Astrocyte (in vitro differentiated cells and primary cell): ENCODE results near the gene RIMBP2. TPM values are rescaled to one million over a fixed set of nuclear protein-coding genes. Genes with fewer than 3 reads are reported as not detected.
A peak's percentile ranks its signal among the peaks of the same experiment; 100 is the strongest.

Experiments
- DNase-seq: peaks from one replicate; pipeline ENCODE4 v3.0.0-alpha.2; 2010; ENCODE audit warnings: low read depth
- FAIRE-seq: peaks from 2 replicates; lab custom pipeline; 2011; peaks lifted over from hg19 to GRCh38; lab: Jason Lieb, UNC
- H2AFZ ChIP-seq: 2 replicates; pipeline ENCODE4 v1.6.0; 2012; ENCODE audit warnings: low read depth, low read length, inconsistent platforms
- H3K27ac ChIP-seq: 2 replicates; pipeline ENCODE4 v1.5.1; 2011; ENCODE audit warnings: low read depth, low read length, inconsistent platforms
- H3K27me3 ChIP-seq: 2 replicates; pipeline ENCODE4 v1.6.0; 2011; ENCODE audit warnings: low read length, inconsistent platforms; ENCODE audit not compliant: insufficient read depth
- H3K36me3 ChIP-seq: 2 replicates; pipeline ENCODE4 v1.5.1; 2011; ENCODE audit warnings: low read length, inconsistent platforms; ENCODE audit not compliant: insufficient read depth
- H3K4me1 ChIP-seq: 2 replicates; pipeline ENCODE4 v1.5.1; 2011; ENCODE audit warnings: low read length, inconsistent platforms; ENCODE audit not compliant: insufficient read depth
- H3K4me2 ChIP-seq: 2 replicates; pipeline ENCODE4 v1.6.0; 2012; ENCODE audit warnings: low read length, inconsistent platforms
- H3K4me3 ChIP-seq: 2 replicates; pipeline ENCODE4 v1.5.1; 2011; ENCODE audit warnings: low read depth, mild to moderate bottlenecking, low read length, inconsistent platforms; ENCODE audit not compliant: insufficient read depth
- H3K79me2 ChIP-seq: 2 replicates; pipeline ENCODE4 v1.6.0; 2012; ENCODE audit warnings: mild to moderate bottlenecking, low read length, inconsistent platforms; ENCODE audit not compliant: insufficient read depth
- H3K9ac ChIP-seq: 2 replicates; pipeline ENCODE4 v1.6.0; 2012; ENCODE audit warnings: mild to moderate bottlenecking, low read length, inconsistent platforms
- H3K9me3 ChIP-seq: 2 replicates; pipeline ENCODE4 v1.5.1; 2012; ENCODE audit warnings: low read depth, mild to moderate bottlenecking, low read length, inconsistent platforms; ENCODE audit not compliant: insufficient read depth
- H4K20me1 ChIP-seq: 2 replicates; pipeline ENCODE4 v1.6.0; 2012; ENCODE audit warnings: low read length, inconsistent platforms; ENCODE audit not compliant: insufficient read depth
- H3K27ac Mint-ChIP-seq: one replicate; pipeline ENCODE4 v1.8.0; 2021; ENCODE audit warnings: mild to moderate bottlenecking, mixed read lengths; ENCODE audit not compliant: unreplicated experiment
- H3K27me3 Mint-ChIP-seq: one replicate; pipeline ENCODE4 v1.8.0; 2021; ENCODE audit warnings: low read depth, mixed read lengths; ENCODE audit not compliant: unreplicated experiment
- H3K36me3 Mint-ChIP-seq: one replicate; pipeline ENCODE4 v1.8.0; 2021; ENCODE audit warnings: low read depth, mixed read lengths; ENCODE audit not compliant: unreplicated experiment
- H3K4me1 Mint-ChIP-seq: one replicate; pipeline ENCODE4 v1.8.0; 2021; ENCODE audit warnings: low read depth, mixed read lengths; ENCODE audit not compliant: unreplicated experiment
- H3K4me3 Mint-ChIP-seq: one replicate; pipeline ENCODE4 v1.8.0; 2021; ENCODE audit warnings: mild to moderate bottlenecking, moderate library complexity, mixed read lengths; ENCODE audit not compliant: unreplicated experiment
- H3K9me3 Mint-ChIP-seq: one replicate; pipeline ENCODE4 v1.8.0; 2021; ENCODE audit warnings: mild to moderate bottlenecking, mixed read lengths; ENCODE audit not compliant: unreplicated experiment
- EZH2 ChIP-seq: IDR thresholded peaks from 2 replicates; pipeline ENCODE4 v1.6.1; 2012; ENCODE audit warnings: mild to moderate bottlenecking, low read length, inconsistent platforms; ENCODE audit not compliant: insufficient read depth
- total RNA-seq: library from RNA; stranded (reverse); gene quantifications from 2 replicates; pipeline ENCODE4 v1.2.1, GENCODE V29; 2021
- TF ChIP-seq, protein P1 (sequence below): IDR thresholded peaks from 2 replicates; pipeline ENCODE4 v1.5.1; 2011; ENCODE audit warnings: low read depth, mild to moderate bottlenecking, inconsistent platforms, low read length, moderate library complexity; ENCODE audit not compliant: insufficient read depth

The RIMBP2 gene
- total RNA-seq, 1 donor from 2014 or later, result 2.2 TPM

DNA sequence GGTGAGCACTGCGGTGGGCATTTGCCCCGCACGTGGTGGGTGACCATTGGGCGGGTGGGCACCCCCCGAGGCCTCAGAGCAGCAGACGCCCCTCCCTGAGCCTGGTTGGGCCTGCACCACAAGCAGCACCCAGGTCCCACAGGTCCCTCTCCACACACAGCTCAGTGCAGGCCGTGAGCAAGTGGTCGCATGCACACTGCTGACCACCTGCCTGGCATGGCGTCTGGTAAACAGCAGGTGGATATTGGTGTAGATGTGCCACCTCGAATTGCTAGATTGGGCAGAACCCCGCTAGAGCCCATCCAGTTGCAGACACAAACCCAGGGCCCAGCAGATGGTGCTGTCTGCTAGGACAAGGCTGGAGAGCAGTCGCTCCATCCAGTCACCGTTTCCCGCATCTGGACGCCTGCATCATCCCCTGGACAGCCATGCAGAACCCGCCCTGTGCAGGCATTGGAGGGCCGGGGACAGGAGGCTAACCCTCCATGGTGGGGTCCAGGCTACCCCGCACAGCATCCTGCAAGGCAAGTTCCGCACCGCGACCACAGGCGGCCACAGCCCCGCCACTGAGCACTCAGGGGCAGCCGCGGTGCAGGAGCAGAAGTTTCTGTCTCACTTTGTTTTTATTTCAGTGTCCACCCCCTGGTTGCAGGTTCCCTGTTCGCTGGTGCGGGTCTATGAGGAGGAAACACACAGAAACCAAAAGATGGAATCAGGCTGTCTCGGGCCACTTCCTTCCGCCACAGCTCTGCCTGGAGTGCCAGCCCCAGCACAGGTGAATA, 45.6 kb upstream of the RIMBP2 start:
- H3K79me2 ChIP-seq, result no peaks in the 10 kb centered on the region
- no peak for FAIRE-seq
- no peaks in the 10 kb centered on the region for H3K4me1 ChIP-seq
- H3K27ac ChIP-seq, result no peak overlapping the region
- TF ChIP-seq, protein P1, sequence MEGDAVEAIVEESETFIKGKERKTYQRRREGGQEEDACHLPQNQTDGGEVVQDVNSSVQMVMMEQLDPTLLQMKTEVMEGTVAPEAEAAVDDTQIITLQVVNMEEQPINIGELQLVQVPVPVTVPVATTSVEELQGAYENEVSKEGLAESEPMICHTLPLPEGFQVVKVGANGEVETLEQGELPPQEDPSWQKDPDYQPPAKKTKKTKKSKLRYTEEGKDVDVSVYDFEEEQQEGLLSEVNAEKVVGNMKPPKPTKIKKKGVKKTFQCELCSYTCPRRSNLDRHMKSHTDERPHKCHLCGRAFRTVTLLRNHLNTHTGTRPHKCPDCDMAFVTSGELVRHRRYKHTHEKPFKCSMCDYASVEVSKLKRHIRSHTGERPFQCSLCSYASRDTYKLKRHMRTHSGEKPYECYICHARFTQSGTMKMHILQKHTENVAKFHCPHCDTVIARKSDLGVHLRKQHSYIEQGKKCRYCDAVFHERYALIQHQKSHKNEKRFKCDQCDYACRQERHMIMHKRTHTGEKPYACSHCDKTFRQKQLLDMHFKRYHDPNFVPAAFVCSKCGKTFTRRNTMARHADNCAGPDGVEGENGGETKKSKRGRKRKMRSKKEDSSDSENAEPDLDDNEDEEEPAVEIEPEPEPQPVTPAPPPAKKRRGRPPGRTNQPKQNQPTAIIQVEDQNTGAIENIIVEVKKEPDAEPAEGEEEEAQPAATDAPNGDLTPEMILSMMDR, result peak; percentile 44
- no peak for TF ChIP-seq EZH2
- H3K36me3 ChIP-seq, result no peaks in the 10 kb centered on the region
- no peaks in the 10 kb centered on the region for H4K20me1 ChIP-seq
- Mint-ChIP-seq H3K36me3 (no peaks in the 10 kb centered on the region), H3K4me1 (no peaks in the 10 kb centered on the region), H3K9me3 (no peaks in the 10 kb centered on the region), H3K27ac (no peak overlapping the region), H3K4me3 (no peak overlapping the region), H3K27me3 (peaks cover 8% of the 10 kb centered on the region)
- peak; percentile 14 for DNase-seq
- H3K4me2 ChIP-seq, result no peak overlapping the region
- no peaks in the 10 kb centered on the region for H3K27me3 ChIP-seq
- no peak overlapping the region for H2AFZ ChIP-seq
- H3K9me3 ChIP-seq, result peaks cover 17% of the 10 kb centered on the region
- no peak overlapping the region for H3K9ac ChIP-seq
- no peak overlapping the region for H3K4me3 ChIP-seq

DNA sequence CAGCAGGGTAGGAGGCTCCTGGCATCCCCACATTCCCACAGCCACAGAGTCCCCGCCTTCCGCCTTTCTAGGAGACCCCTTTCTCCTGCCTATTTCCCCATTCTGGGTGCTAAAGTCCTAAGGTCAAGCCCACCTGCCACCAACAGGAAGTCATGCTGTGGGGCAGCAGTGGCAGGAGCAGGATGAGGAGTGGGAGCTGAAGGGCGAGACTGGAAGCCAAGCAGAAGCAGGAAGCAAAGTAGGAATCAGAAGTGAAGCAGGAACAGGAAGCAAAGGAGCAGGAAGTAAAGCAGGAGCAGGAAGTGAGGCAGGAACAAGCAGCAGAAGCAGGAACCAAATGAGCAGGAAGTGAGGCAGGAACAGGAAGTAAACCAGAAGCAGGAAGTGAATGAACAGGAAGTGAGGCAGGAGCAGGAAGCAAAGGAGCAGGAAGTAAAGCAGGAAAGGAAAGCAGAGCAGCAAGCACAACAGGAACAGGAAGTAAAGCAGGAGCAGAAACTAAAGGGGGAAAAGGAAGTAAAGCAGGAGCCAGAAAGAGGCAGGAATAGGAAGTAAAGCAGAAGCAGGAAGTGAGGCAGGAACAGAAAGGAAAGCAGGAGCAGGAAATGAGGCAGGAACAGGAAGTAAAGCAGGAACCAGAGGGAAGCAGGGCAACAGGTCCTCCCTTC, 38.3 kb upstream of the RIMBP2 start:
- no peaks in the 10 kb centered on the region for H3K4me1 ChIP-seq
- H3K4me3 Mint-ChIP-seq, result no peak overlapping the region
- TF ChIP-seq, protein P1, result no peak
- no peak for TF ChIP-seq EZH2
- H3K27ac Mint-ChIP-seq, result no peak overlapping the region
- H3K4me3 ChIP-seq, result no peak overlapping the region
- H3K27me3 Mint-ChIP-seq, result peaks cover 21% of the 10 kb centered on the region
- no peak overlapping the region for H3K27ac ChIP-seq
- H3K4me2 ChIP-seq, result no peak overlapping the region
- no peaks in the 10 kb centered on the region for H3K36me3 Mint-ChIP-seq
- H3K36me3 ChIP-seq, result no peaks in the 10 kb centered on the region
- H3K9me3 Mint-ChIP-seq, result no peaks in the 10 kb centered on the region
- H3K4me1 Mint-ChIP-seq, result no peaks in the 10 kb centered on the region
- H4K20me1 ChIP-seq, result no peaks in the 10 kb centered on the region
- H3K9ac ChIP-seq, result no peak overlapping the region
- H3K79me2 ChIP-seq, result no peaks in the 10 kb centered on the region
- H3K9me3 ChIP-seq, result no peaks in the 10 kb centered on the region
- DNase-seq, result no peak
- FAIRE-seq, result no peak
- H3K27me3 ChIP-seq, result no peaks in the 10 kb centered on the region
- no peak overlapping the region for H2AFZ ChIP-seq
